GM18907 (cell line): Measurements from ENCODE around the gene RNU7-1.
A peak's percentile ranks its signal among the peaks of the same experiment; 100 is the strongest.

Experiments used
- ATAC-seq: cut with Tn5 transposase; IDR thresholded peaks from one replicate; pipeline ENCODE4 v1.9.1; 2021; ENCODE audit warnings: mild to moderate bottlenecking, moderate library complexity; ENCODE audit not compliant: unreplicated experiment

Gene RNU7-1

DNA sequence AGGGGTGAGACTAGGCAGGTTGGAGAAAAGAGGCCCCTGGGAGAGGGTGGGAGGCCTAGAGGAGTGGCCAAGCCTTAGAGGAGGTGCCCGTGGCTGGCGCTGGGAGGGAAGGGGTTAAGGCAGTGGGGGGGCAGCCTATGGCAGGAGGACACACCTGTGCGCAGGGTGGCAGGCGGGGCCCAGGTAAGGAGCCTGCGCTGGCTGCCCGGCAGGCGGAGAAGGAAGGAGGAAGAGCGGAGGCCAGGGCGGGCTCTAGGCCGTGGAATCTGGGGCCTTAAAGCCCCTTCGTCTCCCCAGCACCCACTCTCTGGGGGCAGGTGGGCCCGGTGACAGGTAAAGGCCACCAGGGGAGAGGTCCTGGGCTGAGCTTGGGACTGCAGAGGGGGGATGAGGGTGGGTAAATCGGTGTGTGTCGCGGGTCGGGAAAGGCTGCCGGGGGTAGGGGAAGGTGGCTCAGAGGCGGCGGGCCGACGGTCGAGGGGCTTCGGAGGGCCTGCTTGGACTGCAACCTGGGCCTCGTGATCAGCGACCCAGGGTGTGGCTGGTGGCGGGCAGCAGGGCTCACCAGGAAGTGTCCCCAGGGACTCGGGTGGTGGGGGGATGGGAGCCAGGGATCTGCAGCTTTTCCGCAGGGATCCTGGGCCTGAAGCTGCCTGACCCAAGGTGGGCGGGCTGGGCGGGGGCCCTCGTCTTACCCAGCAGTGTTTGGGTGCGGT, 19.6 kb downstream of the RNU7-1 start:
- no peak for ATAC-seq

DNA sequence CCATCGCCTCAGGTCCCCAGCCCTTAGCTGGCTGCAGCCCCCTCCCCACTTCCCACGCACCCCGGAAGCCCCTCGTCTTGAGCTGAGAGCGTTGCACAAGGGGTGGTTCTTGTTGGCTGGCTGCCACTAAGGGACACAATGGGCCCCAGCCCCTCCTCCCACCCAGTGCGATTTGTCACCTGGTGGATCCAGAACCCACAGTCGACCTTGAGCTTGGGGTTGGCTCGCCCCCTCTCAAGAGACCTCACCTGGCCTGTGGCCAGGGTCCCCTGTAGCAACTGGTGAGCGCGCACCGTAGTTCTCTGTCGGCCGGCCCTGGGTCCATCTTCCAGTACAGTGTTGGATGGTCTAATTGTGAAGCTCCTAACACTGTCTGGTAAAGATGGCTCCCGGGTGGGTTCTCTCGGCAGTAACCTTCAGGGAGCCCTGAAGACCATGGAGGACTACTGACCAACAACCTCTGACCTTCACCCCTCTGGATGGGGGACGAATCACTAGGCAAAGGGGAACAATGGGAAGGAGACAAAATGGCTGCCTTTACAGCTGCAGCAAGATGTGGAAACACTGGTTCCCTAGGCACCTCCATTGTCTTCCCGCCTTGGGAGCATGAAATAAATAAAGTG, 20.3 kb downstream of the RNU7-1 start:
- no peak for ATAC-seq

DNA sequence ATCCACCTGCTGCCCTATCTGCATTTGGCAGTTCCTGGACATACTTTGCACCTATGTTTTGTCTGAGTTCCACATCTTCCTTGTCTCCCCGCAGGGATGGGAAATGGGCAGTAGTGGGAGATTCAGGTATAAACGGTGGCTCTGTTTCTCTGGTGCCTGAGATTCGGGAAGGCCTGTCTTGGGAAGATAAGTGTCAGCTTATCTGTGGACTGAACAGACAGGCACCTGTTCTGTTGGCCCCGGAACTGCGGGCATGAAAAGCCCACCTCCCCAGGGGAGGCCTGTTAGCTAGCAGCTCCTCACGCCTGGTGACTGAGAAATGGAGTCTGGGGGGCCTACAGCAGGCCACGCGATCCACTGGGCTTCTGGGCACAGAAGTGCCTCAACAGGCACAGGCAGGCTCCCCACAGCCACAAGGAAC, 21.0 kb downstream of the RNU7-1 start:
- ATAC-seq = no peak

DNA sequence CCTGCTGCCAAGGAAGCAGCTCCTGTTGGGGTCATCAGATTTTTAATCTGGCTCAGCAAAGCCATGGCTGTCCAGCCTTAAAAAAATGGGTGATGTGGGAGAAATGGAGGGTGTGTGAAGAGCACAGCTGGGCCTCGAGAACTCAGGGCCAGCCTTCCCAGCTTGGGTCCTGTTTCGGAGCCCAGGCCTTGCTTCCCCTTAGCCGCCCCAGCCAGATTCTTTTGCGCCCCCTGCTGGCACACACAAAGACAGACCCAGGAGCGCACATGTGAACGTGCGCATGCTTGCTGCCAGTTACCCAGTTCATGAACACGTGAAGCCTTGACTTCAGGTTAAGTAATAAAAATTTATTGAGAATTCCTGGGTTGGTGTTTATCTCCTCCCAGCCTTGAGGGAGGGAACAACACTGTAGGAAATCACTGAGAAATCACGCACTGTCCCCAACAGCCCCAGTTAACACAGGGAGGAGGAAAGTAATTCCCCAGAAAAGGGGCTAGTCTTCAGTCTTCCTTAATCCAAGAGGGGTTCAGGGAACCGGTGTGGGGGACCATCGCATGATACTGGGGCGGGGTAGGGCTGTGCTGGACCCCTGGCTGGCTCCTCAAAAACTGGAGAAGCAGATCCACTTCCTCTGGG, 21.5 kb downstream of the RNU7-1 start:
- peak; percentile 41 for ATAC-seq

DNA sequence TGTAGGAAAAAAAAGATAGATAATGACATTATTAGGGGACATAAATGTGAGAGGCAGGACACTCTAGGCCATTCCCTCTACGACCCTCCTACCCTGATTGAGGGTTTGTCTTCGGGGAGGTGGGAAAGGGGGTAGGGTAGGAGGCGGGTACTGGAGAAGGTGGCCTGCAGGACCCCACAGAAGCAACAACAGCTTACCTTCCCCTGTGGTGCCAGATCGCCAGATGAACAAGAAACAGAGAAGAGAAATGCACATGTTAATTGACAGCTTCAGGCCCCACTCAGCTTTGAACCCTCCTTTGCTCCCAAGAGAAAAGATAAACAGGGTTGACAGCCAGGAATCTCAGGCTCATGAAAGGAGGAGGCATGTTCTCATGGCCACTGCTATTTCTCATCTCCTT, 22.1 kb downstream of the RNU7-1 start:
- no peak for ATAC-seq

DNA sequence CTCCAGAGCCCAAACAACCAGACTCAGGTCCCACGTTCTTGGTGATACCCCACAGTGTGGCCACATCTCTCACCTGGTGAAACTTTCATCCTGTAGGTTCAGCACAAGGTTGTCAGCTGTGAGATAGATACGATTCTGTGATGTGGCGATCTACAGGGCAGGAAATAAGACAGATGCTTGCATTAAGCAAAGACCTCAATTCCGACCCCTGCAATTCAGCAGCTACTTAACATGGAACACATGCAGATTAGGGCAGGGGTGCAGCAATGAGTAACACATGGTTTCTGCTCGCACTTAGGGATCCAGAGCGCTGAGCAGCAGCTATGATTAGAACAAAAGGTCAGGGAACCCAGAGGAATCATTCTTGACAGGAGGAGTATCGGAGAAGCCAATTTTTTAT, 22.7 kb downstream of the RNU7-1 start:
- ATAC-seq = no peak

DNA sequence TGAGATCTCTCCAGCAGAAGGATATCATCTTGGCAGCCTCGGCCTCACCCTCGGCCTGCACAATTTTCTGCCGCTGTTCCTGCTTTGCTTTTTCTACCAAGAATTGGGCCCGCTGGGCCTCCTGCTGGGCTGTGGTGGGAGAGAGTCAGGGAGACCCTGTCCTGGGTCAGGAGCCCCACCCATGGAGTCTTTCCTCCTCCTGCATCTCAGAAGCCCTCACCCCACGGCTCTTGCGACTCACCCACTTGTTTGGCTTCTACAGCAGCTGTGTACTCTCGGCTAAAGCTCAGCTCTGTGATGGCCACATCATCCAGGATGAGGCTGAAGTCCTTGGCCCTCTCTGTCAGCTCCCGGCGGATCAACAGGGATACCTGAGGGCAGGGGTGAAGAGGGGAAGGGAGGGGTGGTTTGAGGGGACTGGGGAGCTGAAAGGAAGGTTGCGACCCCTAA, 24.1 kb downstream of the RNU7-1 start:
- no peak for ATAC-seq

DNA sequence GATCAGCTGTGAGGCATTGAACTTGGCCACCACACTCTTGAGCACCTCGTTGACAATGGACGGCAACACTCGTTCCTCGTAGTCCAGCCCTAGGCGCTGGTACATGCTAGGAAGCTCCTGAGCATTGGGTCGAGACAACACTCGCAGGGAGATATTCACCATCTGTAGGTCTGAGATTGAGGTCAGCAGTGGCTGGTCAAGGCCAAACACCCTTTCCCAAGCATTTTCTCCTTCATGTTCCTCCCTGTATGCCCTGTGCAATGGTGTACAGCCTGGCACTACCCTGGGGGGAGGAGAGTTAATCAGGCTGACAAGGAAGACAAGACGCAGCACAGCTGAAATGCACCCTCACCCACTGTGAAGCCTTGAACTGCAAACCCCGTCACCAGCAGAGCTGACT, 24.8 kb downstream of the RNU7-1 start:
- ATAC-seq = no peak

DNA sequence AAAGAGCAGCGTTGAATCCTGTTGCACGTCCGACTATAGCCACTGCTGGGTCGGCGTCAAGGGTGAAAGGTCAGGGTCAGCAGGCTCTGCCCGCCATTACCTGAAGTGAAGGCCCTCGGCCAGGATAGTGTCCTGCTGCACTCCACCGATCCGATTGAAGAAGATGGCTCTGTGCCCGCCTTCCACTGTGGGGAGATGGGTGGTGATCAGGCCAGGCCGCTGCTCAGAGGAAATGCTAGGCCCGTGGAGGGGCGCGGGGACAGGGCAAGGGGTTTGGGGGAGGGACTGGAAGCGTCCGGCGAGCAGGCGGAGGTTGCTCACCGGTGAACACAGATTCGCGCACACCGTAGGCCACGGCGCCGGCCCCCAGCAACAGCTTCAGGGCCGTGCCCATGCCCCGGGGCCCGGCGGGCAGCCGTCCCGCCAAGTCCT, 26.5 kb downstream of the RNU7-1 start:
- peak; percentile 37 for ATAC-seq

DNA sequence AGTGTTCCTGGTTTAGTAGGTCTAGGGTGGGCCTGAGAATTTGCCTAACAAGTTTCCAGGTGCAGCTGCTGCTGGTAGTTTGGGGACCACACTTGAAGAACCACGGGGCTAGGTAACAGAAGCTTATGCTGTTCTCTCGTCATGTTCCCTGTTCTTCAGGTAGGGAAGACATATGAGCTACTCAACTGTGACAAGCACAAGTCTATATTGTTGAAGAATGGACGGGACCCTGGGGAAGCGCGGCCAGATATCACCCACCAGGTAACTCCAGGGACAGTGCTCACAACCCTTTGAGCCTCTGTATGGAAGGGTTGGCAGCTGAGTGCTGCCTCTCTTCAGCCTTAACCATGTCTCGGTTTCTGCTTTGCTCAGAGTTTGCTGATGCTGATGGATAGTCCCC, 30.6 kb downstream of the RNU7-1 start:
- ATAC-seq = no peak

DNA sequence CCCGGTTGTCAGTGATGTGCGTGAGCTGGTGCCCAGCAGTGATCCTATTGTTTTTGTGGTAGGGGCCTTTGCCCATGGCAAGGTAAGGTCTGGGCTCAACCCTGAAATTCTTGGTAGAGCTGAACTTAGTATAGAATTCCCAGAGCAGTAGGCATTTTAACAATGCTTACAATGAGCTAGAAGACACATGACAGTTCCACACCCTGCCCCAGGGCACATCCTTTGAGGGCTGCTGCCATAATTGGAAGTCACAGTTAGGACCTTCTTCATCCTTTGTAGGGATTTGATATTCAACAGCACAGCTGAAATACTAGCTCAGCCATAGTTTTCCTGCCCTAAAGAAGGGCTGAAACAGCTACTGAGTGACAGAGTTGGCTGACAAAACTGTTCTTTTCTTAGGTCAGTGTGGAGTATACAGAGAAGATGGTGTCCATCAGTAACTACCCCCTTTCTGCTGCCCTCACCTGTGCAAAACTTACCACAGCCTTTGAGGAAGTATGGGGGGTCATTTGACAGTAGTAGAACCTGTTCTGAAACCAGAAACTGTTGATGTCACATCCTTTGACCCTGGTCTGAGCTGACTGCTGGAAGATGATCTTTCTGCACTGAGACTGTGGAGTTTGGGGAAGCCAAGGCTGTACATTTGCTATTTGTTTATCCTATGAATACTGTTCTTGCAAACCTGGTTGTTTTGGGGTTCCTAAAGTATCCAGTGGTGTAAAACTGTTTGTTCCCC, 31.8 kb downstream of the RNU7-1 start:
- ATAC-seq = no peak

DNA sequence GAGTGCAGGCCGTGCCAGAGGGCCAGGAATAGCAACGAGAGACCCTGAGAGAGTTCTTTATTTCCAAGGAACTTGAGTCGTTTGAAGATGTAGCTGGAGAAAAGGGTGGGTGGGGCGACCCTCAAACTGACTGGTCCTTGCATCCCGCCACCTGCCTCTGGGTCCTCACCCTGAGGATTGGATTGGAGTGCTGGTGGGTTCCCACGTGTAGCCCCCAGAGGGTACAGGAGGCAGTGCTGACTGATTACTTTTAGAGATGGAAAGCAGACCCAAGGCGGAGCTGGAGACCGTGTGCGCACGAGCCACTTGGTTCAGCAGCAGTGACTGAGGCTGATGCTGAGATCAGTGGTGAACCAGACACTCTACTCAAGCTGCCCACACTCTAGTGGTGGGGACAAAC, 34.0 kb downstream of the RNU7-1 start:
- ATAC-seq = no peak

DNA sequence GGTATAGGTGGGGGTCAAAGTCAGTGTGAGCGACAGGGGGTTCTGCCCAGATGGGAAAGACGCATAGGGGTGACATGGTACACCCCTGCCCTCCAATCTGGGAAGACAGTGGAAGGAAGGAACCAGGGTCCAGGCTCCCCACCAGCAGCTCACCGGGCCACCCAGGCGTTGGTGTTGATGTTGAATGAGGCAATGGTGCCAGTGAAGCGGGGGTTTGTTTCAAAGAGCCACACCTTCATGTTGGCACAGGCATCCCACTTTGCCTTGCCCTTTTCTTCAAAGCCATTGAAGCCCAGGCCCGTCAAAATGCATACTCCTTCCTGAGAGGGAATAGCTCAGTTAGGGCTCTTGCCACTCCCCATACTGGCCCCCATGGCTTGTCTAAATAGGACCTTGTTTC, 34.6 kb downstream of the RNU7-1 start:
- no peak for ATAC-seq

DNA sequence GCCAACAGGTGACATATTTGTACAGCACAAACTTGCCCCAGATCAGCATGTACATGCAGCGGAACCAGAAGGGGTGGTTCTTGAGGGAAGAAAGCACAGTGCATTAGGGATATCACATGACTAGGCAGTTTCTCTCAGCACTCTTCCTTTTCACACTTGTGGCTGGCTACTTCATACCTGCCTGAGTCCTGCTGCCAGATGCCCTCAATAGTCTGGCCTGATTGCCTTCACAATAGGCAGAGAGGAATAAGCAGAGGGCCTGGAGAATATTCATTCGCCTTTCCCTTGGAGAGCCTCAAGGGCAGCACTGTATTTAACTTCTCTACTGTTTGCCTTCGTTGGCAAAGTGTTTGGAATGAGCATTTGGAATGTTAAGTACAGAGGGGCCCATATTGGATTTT, 35.0 kb downstream of the RNU7-1 start:
- no peak for ATAC-seq

DNA sequence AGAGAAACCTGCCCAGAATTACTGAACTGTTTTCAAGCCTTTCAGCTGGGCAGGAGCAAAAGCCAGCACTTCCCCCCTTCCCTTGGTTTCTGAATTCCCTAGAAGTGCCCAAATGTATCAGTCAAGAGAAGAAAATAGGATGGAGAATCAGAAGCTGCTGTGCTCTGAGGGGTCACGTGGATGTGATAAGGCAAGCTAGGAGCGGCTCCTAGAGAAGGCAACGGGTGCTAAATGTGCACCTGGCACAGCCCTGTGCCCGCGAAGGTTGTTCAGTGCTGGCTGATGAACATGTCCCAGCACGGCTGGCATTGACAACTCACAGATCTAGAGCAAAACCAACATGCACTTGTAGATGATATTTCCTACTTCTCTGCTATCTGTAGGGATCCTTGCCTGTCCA, 35.4 kb downstream of the RNU7-1 start:
- no peak for ATAC-seq

DNA sequence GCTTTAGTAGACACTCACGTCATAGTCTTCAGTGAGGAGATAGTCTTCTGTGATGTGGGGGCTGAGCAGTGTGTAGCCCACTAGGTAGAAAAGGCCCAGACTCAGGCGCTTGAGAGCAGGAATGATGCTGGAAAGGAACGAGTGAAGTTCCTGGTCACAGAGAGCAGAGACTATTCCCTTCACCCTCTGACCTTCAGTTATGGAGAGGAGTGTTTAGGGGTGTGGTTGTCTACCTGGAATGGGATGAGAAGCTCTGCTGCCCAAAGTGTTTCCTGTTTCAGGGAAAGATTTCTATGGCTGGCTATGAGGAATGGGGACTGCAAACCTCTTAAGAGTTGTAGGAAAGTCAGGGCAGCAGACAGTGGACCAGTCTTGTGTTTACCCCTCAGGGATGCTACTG, 35.8 kb downstream of the RNU7-1 start:
- no peak for ATAC-seq

DNA sequence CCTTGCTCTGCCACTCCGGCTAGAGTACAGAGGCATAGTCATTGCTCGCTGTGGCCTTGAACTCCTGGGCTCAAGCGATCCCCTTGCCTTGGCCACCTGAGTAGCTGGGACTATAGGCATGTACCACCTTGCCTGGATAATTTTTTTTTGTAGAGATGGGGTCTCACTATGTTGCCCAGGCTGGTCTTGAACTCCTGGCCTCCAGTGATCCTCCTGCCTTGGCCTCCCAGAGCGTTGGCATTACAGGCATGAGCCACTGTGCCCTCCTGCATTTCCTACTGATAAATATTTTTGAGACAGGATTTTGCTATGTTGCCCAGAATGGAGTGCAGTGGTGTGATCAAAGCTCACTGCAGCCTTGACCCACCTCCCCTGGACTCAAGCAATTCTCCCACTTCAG, 36.5 kb downstream of the RNU7-1 start:
- no peak for ATAC-seq

DNA sequence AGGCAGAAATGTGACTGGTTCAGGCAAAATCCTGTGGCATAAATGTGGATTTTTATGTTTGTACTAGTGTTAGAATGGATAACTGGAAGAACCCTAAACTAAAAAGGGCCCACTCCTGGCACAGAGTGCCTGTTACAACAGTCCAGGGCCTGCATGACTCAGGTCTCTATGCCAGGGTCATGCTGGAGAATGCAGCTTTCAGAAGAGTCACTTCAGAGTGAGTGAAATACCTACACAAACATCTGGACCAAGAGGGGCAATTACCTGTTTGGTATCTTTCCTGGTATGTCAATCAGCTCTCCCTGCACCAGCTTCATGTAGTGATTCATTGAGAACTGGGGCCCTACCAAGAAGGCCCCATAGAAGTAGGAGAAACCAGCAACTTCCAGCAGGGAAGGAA, 37.1 kb downstream of the RNU7-1 start:
- ATAC-seq = no peak

DNA sequence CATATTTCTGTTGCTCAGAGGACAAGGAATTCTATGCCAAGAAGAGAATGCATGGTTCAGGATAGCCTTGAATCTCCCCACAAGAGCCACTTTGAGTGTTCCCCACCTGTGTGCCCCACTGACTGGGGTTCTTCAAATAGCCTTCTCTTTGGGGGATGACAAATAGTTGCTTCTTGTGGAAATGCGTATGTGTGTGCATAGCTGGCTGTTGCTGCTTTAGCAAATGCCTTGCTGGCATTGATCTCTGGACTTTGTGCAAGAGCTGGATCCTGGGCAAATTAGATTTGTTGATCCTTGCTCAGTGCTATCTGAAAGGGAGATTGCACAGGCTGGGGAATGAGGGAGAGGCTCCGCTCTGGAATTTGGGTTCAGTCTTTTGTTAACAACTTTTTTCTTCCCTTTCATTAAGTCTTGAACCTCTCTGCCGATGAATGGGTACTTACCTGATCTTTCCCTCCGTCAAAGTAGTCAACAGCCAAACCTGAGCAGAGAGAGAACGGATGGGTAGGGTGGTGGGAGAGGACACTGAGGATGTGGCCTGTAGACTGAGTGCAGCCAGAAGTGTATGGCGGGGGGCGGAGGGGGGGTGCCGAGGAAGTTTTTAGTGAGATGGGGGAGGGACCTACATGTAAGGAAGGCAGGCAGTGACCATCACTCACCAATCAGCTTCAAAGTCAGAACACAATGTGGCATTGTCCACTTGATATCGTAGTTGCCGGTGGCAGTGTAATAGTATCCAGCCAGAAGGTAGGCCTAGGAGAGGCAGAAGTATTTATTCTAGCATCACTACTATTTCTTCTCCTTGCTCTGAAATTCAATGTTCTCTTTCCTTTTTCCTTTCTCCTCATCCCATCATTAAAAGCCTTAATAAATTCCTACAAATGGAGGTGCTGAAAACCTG, 37.8 kb downstream of the RNU7-1 start:
- ATAC-seq = no peak

DNA sequence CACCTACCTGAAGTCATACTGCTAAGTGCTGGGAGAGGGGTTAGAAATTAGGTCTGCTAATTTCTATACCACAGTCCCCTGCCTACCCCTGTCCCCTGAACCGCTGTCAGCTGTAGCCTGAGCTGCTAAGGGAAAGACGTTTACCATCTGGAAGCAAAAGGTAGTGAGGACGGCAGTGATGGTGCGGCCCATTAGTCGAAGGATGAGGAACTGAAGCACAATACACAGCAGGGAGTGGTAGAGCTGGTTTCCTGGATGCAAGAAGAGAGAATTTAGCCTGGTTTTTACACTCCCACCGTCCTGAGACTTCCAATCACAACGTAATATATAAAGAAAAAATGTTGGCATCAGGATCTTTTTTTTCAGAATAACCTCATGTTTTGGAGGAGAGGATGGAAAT, 38.9 kb downstream of the RNU7-1 start:
- no peak for ATAC-seq
